Peyer's patch (tissue), 4 donors: Measurements from ENCODE around the gene LRP1-AS.

Experiments
- CTCF ChIP-seq, 6 experiments: fragments of 450-650 bp in 4 of 6; fragments of 200-600 bp in 2 of 6; sonication (generic) in 1 of 6; IDR thresholded peaks; one replicate each; pipeline ENCODE4 v1.5.1; 2017 to 2019; ENCODE audit warnings: antibody characterized with exemption in 6 of 6, mild to moderate bottlenecking in 3 of 6, moderate library complexity in 1 of 6
- POLR2A ChIP-seq, 2 donors: fragments of 450-650 bp; IDR thresholded peaks; one replicate each; pipeline ENCODE4 v1.5.1; 2017; ENCODE audit warnings: antibody characterized with exemption in 2 of 2, mild to moderate bottlenecking in 2 of 2, moderate library complexity in 2 of 2

- TF ChIP-seq POLR2A (IDR thresholded peaks at IDR 0.05) (no peak), CTCF (IDR thresholded peaks at IDR 0.05) (no peak)
These were observed 14.1 kb upstream of the LRP1-AS start for GRCh38 chr12:57161491-57161890.
